Activated CD8-positive, alpha-beta memory T cell treated with anti-CD3 and anti-CD28 coated beads, Interleukin-2, amount 10 ng/mL, durations not matched to agents 7 days and 5 days (primary cell): ENCODE measurements around the gene CIC. TPM values are rescaled to one million over a fixed set of nuclear protein-coding genes. Genes with fewer than 3 reads are reported as not detected.

Experiments
- ATAC-seq: fragments of 150-1000 bp; cut with Tn5 transposase; one replicate; pipeline ENCODE4 v1.10.0; 2021; ENCODE audit warnings: moderate library complexity
- CTCF ChIA-PET: fragments of 350-600 bp; sonication (Branson Sonifier 250); formaldehyde crosslinking; loops from one replicate; lab custom pipeline; 2021; ENCODE audit warnings: antibody characterized with exemption; lab: Charles Lee
- DNase-seq: peaks from one replicate; pipeline ENCODE4 v3.0.0-alpha.2; 2020
- H3K27ac Mint-ChIP-seq: one replicate; pipeline ENCODE4 v1.8.0; 2021; ENCODE audit warnings: mild to moderate bottlenecking, mixed read lengths
- H3K27me3 Mint-ChIP-seq: one replicate; pipeline ENCODE4 v1.8.0; 2021; ENCODE audit warnings: mixed read lengths
- H3K36me3 Mint-ChIP-seq: one replicate; pipeline ENCODE4 v1.8.0; 2021; ENCODE audit warnings: mild to moderate bottlenecking, mixed read lengths
- H3K4me1 Mint-ChIP-seq: one replicate; pipeline ENCODE4 v1.8.0; 2021; ENCODE audit warnings: mixed read lengths
- H3K4me3 Mint-ChIP-seq: one replicate; pipeline ENCODE4 v1.8.0; 2021; ENCODE audit warnings: mild to moderate bottlenecking, moderate library complexity, mixed read lengths
- H3K9me3 Mint-ChIP-seq: one replicate; pipeline ENCODE4 v1.8.0; 2022; ENCODE audit warnings: low read depth, mixed read lengths
- total RNA-seq, 2 experiments: library from RNA; stranded (reverse); gene quantifications; one replicate each; pipeline ENCODE4 v1.2.3, GENCODE V29; 2021

The CIC gene
- total RNA-seq, 2 experiments from 2014 or later: 67.3 to 77.3 TPM

- no peaks in the 10 kb centered on the region for H3K27me3 Mint-ChIP-seq
- no peak overlapping the region for H3K4me3 Mint-ChIP-seq
- ATAC-seq (no peak), DNase-seq (no peak)
- no peaks in the 10 kb centered on the region for H3K9me3 Mint-ChIP-seq
- peaks cover 1% of the 10 kb centered on the region for H3K36me3 Mint-ChIP-seq
- H3K4me1 Mint-ChIP-seq: peaks cover 49% of the 10 kb centered on the region
- peak overlapping the region; percentile 95 for H3K27ac Mint-ChIP-seq
- CTCF ChIA-PET: interaction anchor here (0.6 to 5.8 kb wide), 23 partner anchors 8 to 170 kb away, joined by 3 to 87 read pairs (median 7); partner anchors contain the start of genes CIC, DEDD2, ERF and GSK3A
Measured at GRCh38 chr19:42278452-42279154, 9.6 kb downstream of the CIC start.

DNA sequence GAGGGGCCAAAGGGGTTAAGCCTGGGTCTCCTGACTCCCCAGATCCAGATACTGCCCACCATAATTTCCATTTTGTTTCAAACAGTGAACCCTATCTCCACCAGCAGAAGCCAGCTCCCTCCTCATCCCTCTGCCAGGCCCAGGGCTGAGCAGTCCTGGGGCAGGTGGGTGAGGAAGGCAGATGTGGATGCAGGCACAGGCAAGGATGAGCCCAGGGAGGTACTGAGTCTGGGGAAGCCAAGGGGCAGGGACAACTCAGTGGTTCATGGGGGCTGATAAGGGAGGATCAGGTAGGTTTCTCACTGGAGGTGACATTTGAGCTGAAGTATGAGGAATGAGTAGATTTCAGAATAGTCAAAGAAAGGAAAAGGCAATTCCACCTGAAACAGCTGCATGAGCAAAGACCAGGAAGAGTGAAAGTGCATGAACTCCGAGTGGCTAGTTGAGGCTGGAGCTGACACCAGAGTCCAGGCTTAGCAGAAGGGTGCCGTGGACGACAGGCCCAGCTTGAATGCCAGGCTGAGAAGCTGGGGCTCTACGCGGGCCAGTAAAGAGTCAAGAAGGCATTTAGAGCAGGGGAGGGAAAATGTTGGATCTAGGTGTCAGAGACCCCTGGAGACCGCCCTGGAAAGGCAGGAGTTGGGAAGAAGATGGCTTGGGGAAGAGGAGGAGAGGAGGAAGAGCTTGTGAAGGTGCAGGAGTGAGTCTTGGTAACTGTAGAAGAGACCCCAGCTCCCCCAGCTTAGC, 10.3 kb downstream of the CIC start:
- Mint-ChIP-seq H3K27ac (peak overlapping the region; percentile 95), H3K4me3 (no peak overlapping the region), H3K9me3 (no peaks in the 10 kb centered on the region), H3K36me3 (no peaks in the 10 kb centered on the region), H3K4me1 (peaks cover 49% of the 10 kb centered on the region), H3K27me3 (no peaks in the 10 kb centered on the region)
- no peak for DNase-seq
- ATAC-seq: no peak
- CTCF ChIA-PET: interaction anchor here (0.6 to 5.8 kb wide), 38 partner anchors 9 to 404 kb away, joined by 3 to 87 read pairs (median 5); partner anchors contain the start of genes CIC, DEDD2, ERF and GSK3A

DNA sequence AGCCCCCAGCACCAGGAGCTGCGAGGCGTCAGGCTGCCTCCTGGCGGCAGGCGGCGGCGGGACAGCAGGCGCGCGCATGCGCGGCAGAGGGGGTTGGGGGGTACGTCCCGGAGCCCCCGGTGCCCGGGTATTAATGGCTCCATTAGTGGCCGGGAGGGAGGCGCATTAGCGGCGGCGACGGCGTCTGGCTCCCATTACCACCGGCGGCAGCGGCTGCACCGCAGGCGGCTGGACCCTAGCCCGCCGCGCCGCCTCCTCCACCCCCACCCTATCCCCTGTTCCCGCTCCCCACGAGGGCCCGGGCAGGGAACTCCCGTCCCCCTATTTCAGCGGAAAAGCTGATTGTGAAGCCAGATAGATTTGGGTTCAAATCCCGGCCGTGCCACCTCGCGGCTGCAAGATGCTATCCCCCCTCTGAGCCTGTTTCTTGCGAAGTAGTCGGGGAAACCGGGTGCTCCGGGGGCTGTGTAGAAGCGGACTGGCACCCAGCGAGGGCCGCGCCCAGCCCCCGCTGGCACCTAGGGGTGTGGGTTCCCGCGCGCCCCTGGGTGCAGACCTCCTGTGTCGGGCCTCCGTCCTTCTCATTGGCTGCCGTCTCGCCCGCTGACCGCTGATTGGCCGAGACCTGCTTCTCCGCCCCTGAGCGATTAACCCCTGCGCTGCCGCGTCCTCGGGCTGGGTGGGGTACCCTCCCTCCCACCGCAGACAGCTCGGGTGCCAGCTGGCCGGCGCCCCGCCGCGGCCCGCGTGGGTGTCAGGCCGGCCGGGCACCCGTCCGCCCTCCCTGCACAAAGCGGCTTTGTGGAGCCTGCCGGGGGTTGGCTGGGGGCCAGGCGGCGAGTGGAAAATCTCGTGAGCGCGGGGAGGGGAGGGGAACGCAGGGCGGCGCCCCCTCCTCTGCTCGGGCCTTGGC, 11.1 kb downstream of the CIC start:
- CTCF ChIA-PET: interaction anchor here (0.6 to 5.8 kb wide), 38 partner anchors 9 to 405 kb away, joined by 3 to 87 read pairs (median 5); partner anchors contain the start of genes CIC, DEDD2, ERF and GSK3A
- peak; percentile 60 for ATAC-seq
- DNase-seq: peak; percentile 94
- H3K36me3 Mint-ChIP-seq: no peaks in the 10 kb centered on the region
- H3K27ac Mint-ChIP-seq: peak overlapping the region; percentile 95
- H3K27me3 Mint-ChIP-seq: no peaks in the 10 kb centered on the region
- peaks cover 47% of the 10 kb centered on the region for H3K4me1 Mint-ChIP-seq
- H3K9me3 Mint-ChIP-seq: no peaks in the 10 kb centered on the region
- H3K4me3 Mint-ChIP-seq: no peak overlapping the region

DNA sequence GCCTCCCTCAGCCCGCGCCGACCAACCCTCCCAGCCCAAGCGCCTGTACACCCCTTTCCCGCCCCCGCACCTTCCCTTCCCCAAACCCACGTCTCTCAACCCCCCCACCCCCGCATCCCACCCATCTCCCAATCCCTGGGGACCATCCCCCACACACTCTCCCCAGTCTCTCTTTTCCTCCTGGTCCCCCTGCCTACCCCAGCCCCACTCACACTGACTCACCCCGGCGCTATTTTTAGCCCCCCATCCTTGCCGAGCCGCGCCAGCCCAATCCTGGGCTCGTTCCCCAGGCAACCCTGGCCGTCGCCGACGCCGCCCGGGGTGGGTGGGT, 11.7 kb downstream of the CIC start:
- no peak overlapping the region for H3K4me3 Mint-ChIP-seq
- CTCF ChIA-PET: interaction anchor here (1.3 to 5.8 kb wide), 11 partner anchors 11 to 157 kb away, joined by 3 to 87 read pairs (median 8); partner anchors contain the start of genes CIC, GSK3A and POU2F2
- ATAC-seq: no peak
- H3K9me3 Mint-ChIP-seq: no peaks in the 10 kb centered on the region
- H3K36me3 Mint-ChIP-seq: no peaks in the 10 kb centered on the region
- H3K27ac Mint-ChIP-seq: no peak overlapping the region
- H3K27me3 Mint-ChIP-seq: no peaks in the 10 kb centered on the region
- DNase-seq: no peak
- peaks cover 49% of the 10 kb centered on the region for H3K4me1 Mint-ChIP-seq

GRCh38 chr19:42281146-42281826, 12.2 kb downstream of the CIC start:
- CTCF ChIA-PET: interaction anchor here (1.0 to 5.8 kb wide), 6 partner anchors 14 to 65 kb away, joined by 3 to 87 read pairs (median 8); partner anchors contain the start of gene GSK3A
- H3K27ac Mint-ChIP-seq: peak overlapping the region; percentile 76
- DNase-seq (peak; percentile 56), ATAC-seq (no peak)
- H3K4me1 Mint-ChIP-seq: peaks cover 49% of the 10 kb centered on the region
- H3K36me3 Mint-ChIP-seq: no peaks in the 10 kb centered on the region
- H3K9me3 Mint-ChIP-seq: no peaks in the 10 kb centered on the region
- H3K27me3 Mint-ChIP-seq: no peaks in the 10 kb centered on the region
- H3K4me3 Mint-ChIP-seq: no peak overlapping the region

- H3K4me3 Mint-ChIP-seq: no peak overlapping the region
- no peaks in the 10 kb centered on the region for H3K27me3 Mint-ChIP-seq
- ATAC-seq (no peak), DNase-seq (no peak)
- peaks cover 41% of the 10 kb centered on the region for H3K4me1 Mint-ChIP-seq
- no peaks in the 10 kb centered on the region for H3K36me3 Mint-ChIP-seq
- H3K9me3 Mint-ChIP-seq: no peaks in the 10 kb centered on the region
- CTCF ChIA-PET: interaction anchor here (1.0 to 2.1 kb wide), 8 partner anchors 12 to 173 kb away, joined by 3 to 10 read pairs (median 4); partner anchors contain the start of genes CIC and GSK3A
- no peak overlapping the region for H3K27ac Mint-ChIP-seq
Measured at GRCh38 chr19:42281827-42282762, 13.0 kb downstream of the CIC start.

DNA sequence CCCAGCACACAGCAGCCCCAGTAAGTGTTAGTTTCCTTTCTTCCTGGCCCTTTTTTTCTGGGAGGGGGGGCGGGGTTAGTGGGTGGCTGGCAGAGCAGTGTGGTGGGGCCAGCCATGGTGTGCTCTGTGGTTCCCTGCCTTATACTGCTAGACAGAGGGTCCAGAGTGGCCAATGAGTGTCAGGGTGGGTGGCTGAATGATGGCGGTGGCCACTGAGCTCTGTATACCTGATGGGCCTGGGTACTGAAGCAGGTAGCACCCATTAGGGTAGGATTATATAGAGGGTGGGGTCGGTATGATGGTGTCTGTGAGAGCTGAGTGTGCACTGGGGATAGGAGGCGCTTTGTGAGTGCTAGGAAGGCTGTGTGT, 13.8 kb downstream of the CIC start:
- peaks cover 35% of the 10 kb centered on the region for H3K4me1 Mint-ChIP-seq
- H3K27ac Mint-ChIP-seq: no peak overlapping the region
- ATAC-seq (no peak), DNase-seq (no peak)
- H3K9me3 Mint-ChIP-seq: no peaks in the 10 kb centered on the region
- CTCF ChIA-PET: interaction anchor here (1.0 to 2.1 kb wide), 6 partner anchors 13 to 174 kb away, joined by 3 to 10 read pairs (median 4); partner anchors contain the start of genes CIC and GSK3A
- no peak overlapping the region for H3K4me3 Mint-ChIP-seq
- H3K27me3 Mint-ChIP-seq: no peaks in the 10 kb centered on the region
- peaks cover 4% of the 10 kb centered on the region for H3K36me3 Mint-ChIP-seq

DNA sequence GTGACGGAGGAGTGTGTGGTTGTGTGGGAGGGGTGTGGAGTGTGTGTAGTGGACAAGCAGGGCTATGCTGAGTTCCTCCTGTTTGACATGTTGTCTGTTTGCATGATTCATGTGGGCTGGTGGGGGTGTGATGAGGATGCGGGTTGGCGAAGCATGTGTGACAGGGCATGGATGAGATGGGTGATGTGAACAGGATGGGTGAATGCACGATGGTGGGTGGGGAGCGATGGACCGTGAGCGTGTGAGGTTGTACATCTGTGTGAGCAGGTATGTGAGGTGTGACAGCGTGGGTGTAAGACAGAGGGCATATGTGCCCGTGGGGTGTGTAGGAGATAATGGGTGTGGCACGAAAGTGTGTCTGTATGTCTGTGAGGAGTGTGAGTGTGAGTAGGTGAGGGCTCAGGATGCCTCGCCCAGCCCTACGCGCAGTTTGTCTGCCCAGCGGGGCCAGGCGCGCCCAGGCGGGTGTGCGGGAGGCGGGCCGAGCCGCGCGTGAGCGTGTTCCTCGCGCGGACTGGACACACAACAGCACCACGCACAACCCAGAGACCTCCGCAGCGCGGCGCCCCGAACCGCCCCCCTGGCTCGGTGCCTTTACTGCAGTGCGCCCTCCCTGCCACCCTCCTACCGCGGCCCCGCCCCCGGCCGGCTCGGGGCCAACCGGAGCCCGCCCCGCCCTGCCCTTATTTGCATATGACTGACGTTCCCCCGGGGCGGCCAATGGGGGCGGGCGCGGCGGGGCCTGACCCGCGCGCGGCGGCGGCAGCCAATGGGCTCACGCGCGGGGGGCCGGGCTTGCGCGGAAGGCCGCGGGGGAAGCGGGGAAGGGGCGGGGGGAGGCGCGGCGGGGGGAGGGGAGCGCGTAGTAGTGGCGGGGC, 14.4 kb downstream of the CIC start:
- DNase-seq (peak; percentile 97), ATAC-seq (peak; percentile 71)
- Mint-ChIP-seq H3K36me3 (peaks cover 6% of the 10 kb centered on the region), H3K9me3 (no peaks in the 10 kb centered on the region), H3K27me3 (no peaks in the 10 kb centered on the region), H3K27ac (no peak overlapping the region), H3K4me3 (no peak overlapping the region), H3K4me1 (peaks cover 32% of the 10 kb centered on the region)
- CTCF ChIA-PET: interaction anchor here (1.0 to 2.1 kb wide), 5 partner anchors 13 to 175 kb away, joined by 3 to 10 read pairs (median 4); partner anchors contain the start of genes CIC and GSK3A

GRCh38 chr19:42284066-42284501, 15.0 kb downstream of the CIC start:
- H3K27ac Mint-ChIP-seq: no peak overlapping the region
- DNase-seq (peak; percentile 89), ATAC-seq (peak; percentile 43)
- peaks cover 6% of the 10 kb centered on the region for H3K36me3 Mint-ChIP-seq
- peaks cover 25% of the 10 kb centered on the region for H3K4me1 Mint-ChIP-seq
- no peaks in the 10 kb centered on the region for H3K27me3 Mint-ChIP-seq
- H3K9me3 Mint-ChIP-seq: no peaks in the 10 kb centered on the region
- CTCF ChIA-PET: interaction anchor here (1.0 to 1.3 kb wide), 6 partner anchors 12 to 176 kb away, joined by 3 to 7 read pairs (median 4); no protein-coding TSS in a partner anchor
- H3K4me3 Mint-ChIP-seq: no peak overlapping the region

- Mint-ChIP-seq H3K27ac (peak overlapping the region; percentile 73), H3K4me3 (peak overlapping the region; percentile 79), H3K36me3 (peaks cover 6% of the 10 kb centered on the region), H3K9me3 (no peaks in the 10 kb centered on the region), H3K27me3 (no peaks in the 10 kb centered on the region), H3K4me1 (peaks cover 18% of the 10 kb centered on the region)
- peak; percentile 59 for DNase-seq
- CTCF ChIA-PET: interaction anchor here (0.8 to 1.3 kb wide), 7 partner anchors 11 to 176 kb away, joined by 3 to 7 read pairs (median 3); no protein-coding TSS in a partner anchor
- ATAC-seq: no peak
Measured at GRCh38 chr19:42284591-42285341, 15.7 kb downstream of the CIC start.
